Stimulated activated naive CD8-positive, alpha-beta T cell treated with anti-CD3 and anti-CD28 coated beads, Interleukin-15, amount 100 ng/mL, for 72 hours (primary cell): ENCODE measurements around the gene NEK2.
"Not testable (repeated sequence)": the region's sequence is repeated elsewhere in the genome, so short reads cannot be mapped to it uniquely, and the experiment has no call there.

Source experiments
- ATAC-seq: fragments of 150-1000 bp; cut with Tn5 transposase; 2 replicates; pipeline ENCODE4 v1.10.0; 2021; ENCODE audit warnings: mild to moderate bottlenecking, moderate library complexity
- DNase-seq, 2 donors: peaks; one replicate each; pipeline ENCODE4 v3.0.0; 2021 to 2022
- H3K27ac Mint-ChIP-seq, 2 donors: one replicate each; pipeline ENCODE4 v1.8.0; 2022; ENCODE audit warnings: mild to moderate bottlenecking in 2 of 2, mixed read lengths in 2 of 2, moderate library complexity in 2 of 2
- H3K27me3 Mint-ChIP-seq: one replicate; pipeline ENCODE4 v1.8.0; 2022; ENCODE audit warnings: mixed read lengths
- H3K4me1 Mint-ChIP-seq: one replicate; pipeline ENCODE4 v1.8.0; 2022; ENCODE audit warnings: mild to moderate bottlenecking, mixed read lengths
- H3K4me3 Mint-ChIP-seq, 2 donors: one replicate each; pipeline ENCODE4 v1.8.0; 2022; ENCODE audit warnings: mild to moderate bottlenecking in 2 of 2, mixed read lengths in 2 of 2, moderate library complexity in 1 of 2
- H3K9me3 Mint-ChIP-seq, 2 donors: one replicate each; pipeline ENCODE4 v1.8.0; 2022; ENCODE audit warnings: mixed read lengths in 2 of 2

The NEK2 gene

GRCh38 chr1:211703812-211704537 lies 28.6 kb upstream of the NEK2 start:
- H3K27me3 Mint-ChIP-seq = no peaks in the 10 kb centered on the region
- no peak overlapping the region for H3K4me3 Mint-ChIP-seq
- no peak for ATAC-seq
- H3K4me1 Mint-ChIP-seq = peaks cover 12% of the 10 kb centered on the region
- DNase-seq = no peak
- no peaks in the 10 kb centered on the region for H3K9me3 Mint-ChIP-seq
- no peak overlapping the region for H3K27ac Mint-ChIP-seq

DNA sequence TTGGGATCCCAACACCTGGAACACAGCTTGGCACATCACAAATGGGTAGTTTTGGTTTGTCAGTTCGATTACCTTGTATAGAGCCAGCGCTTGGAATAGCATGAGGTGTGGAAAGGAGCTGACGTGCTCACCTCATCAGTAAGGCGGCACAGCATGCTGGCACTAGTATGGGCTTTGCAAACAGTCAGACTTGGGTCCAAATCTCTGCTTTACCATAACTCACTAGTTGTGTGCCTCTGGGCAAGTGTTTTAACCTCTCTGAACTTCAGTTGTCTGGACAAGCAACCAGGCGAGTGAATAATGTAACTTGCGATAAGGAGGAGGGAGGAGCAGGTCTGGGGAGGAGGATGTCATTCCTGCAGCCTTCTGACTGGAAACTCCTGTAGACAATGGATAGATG lies 26.3 kb upstream of the NEK2 start:
- no peak for DNase-seq
- no peaks in the 10 kb centered on the region for H3K9me3 Mint-ChIP-seq

DNA sequence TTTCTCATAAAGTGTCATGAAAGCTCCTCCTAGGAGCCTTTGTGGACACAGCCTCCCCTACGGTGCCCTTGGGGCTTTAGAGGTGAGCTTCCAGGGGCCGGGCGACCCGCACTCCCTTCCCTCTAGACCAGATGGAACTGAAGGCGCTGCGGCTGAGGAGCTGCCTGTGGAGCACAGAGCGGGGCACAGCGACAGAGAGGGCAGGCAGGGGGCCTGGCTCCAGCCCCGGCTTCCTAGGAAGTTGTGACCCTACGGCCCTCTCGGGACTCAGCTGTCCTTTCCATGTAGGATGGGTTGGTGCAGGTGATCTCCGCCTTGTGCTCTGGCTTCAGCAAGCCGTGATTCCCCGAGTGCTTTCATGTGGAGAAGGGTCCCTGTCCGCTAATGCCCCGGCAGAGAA lies 23.6 kb upstream of the NEK2 start:
- DNase-seq (no peak), ATAC-seq (peak; percentile 10)
- no peaks in the 10 kb centered on the region for H3K27me3 Mint-ChIP-seq
- H3K4me1 Mint-ChIP-seq = peaks cover 58% of the 10 kb centered on the region
- H3K27ac Mint-ChIP-seq = peak overlapping the region; percentile 31 to 66
- peak overlapping the region; percentile 49 to 74 for H3K4me3 Mint-ChIP-seq
- H3K9me3 Mint-ChIP-seq = no peaks in the 10 kb centered on the region

More for the DNA sequence above, 26.3 kb upstream of the NEK2 start:
- Mint-ChIP-seq H3K4me3 (no peak overlapping the region), H3K27me3 (no peaks in the 10 kb centered on the region), H3K4me1 (peaks cover 32% of the 10 kb centered on the region), H3K27ac (peak overlapping the region in 1 of 2 donors; percentile 65)
- ATAC-seq = no peak

GRCh38 chr1:211698161-211699026 lies 23.0 kb upstream of the NEK2 start:
- ATAC-seq (peak; percentile 89), DNase-seq (peak; percentile 83)
- Mint-ChIP-seq H3K27ac (peak overlapping the region in 1 of 2 donors; percentile 31), H3K9me3 (no peaks in the 10 kb centered on the region), H3K4me1 (peaks cover 62% of the 10 kb centered on the region), H3K27me3 (no peaks in the 10 kb centered on the region), H3K4me3 (peak overlapping the region; percentile 49 to 74)

GRCh38 chr1:211697356-211697755 lies 21.9 kb upstream of the NEK2 start:
- no peak for DNase-seq
- Mint-ChIP-seq H3K4me1 (peaks cover 62% of the 10 kb centered on the region), H3K4me3 (no peak overlapping the region)

DNA sequence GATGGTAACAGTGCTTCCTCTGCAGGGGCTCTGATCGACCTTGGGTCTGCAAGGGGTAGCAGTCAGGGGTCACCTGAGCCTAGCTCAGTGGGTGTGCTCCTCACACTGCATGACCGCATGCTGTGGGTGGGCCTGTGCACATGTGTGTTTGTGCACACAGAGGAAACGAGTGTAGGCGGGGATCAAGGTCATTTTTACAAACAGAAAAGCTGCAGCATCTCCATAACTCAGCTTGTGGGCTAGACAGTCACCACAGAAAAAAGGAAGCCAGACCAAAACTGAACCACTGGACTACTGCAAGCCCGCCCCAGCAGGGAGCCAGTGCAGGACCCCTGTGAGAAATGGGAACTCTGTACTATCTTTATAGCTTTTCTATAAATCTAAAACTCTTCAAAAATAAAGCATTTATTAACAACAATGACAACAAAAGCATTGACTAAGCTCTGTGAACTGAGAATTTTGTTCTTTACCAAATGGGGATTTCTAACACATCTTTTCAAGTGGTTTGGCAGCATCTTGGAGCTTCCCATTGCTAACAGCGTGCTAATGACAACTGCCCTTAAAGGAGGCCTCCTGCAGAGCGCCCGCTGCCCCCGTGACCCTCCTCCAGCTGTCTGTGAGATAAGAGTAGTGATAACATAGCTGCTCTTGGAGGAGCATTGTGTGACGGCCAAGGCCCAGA lies 19.9 kb upstream of the NEK2 start:
- ATAC-seq (peak; percentile 49), DNase-seq (no peak)
- peaks cover 56% of the 10 kb centered on the region for H3K4me1 Mint-ChIP-seq
- no peak overlapping the region for H3K27ac Mint-ChIP-seq
- H3K27me3 Mint-ChIP-seq = no peaks in the 10 kb centered on the region
- H3K9me3 Mint-ChIP-seq = no peaks in the 10 kb centered on the region
- H3K4me3 Mint-ChIP-seq = peak overlapping the region in 1 of 2 donors; percentile 21

More at GRCh38 chr1:211697356-211697755, 21.9 kb upstream of the NEK2 start:
- Mint-ChIP-seq H3K27ac (no peak overlapping the region), H3K27me3 (no peaks in the 10 kb centered on the region), H3K9me3 (no peaks in the 10 kb centered on the region)
- ATAC-seq = no peak

DNA sequence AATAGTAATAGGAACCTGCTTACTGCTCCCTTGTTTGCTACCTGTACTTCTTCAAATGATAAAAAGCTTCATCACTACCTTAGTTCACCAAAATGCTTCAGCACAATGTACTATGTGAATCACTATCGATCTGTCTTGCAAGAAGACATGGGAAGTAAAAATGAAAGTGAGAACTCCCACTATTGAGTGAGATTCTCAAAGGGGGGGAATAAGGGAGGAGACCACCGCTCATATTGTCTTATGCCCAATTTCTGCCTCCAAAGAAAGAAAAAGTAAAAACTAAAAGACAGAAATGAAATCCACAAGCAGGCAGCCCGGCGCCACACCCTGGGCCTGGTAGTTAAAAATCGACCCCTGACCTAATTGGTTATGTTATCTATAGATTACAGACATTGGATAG lies 18.5 kb upstream of the NEK2 start:
- Mint-ChIP-seq H3K27ac (peak overlapping the region in 1 of 2 donors; percentile 57), H3K4me1 (peaks cover 50% of the 10 kb centered on the region)
- not testable (repeated sequence) for H3K4me3 Mint-ChIP-seq, H3K27me3 Mint-ChIP-seq, DNase-seq, ATAC-seq, H3K9me3 Mint-ChIP-seq

- no peaks in the 10 kb centered on the region for H3K9me3 Mint-ChIP-seq
These were observed 13.0 kb upstream of the NEK2 start for GRCh38 chr1:211688421-211688820.

DNA sequence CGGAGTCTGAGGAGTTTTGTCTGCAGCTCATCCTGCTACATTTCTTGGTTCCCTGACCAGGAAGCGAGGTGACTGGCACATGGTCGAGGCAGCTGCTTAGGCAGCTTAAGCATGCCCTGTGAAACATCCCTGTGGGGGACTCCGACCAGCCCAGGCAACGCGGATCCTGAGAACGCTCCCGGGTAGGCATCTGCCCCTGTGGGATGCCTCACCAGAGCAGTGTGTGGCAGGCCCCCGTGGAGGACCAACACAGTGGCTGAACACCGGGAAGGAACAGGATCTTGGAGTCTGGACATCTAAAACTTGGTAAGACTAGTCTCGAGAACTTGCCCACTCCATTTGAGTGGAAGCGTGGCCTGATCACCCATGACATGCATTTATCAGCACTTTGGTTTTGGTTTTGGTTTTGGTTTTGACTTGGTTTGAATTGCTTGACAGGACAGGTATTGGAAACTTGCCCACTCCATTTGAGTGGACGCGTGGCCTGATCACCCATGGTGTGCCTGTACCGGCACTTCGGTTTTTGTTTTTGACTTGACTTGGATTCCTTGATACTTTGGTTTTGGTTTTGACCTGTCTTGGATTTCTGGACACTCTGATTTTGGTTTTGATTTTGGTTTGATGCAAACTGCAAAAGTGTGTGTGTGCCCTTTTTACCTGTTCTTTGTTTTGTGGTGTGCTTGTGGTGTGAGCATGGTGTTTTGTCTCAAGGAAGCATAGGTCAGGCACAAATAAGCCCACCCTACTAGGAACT lies 12.2 kb upstream of the NEK2 start:
- Mint-ChIP-seq H3K27ac (peak overlapping the region; percentile 6 to 55), H3K27me3 (no peaks in the 10 kb centered on the region), H3K9me3 (no peaks in the 10 kb centered on the region), H3K4me1 (peaks cover 14% of the 10 kb centered on the region), H3K4me3 (peak overlapping the region; percentile 1 to 24)
- ATAC-seq (no peak), DNase-seq (no peak)

More at GRCh38 chr1:211688421-211688820, 13.0 kb upstream of the NEK2 start:
- no peak overlapping the region for H3K4me3 Mint-ChIP-seq
- H3K4me1 Mint-ChIP-seq = peaks cover 14% of the 10 kb centered on the region
- no peak for DNase-seq
- no peak for ATAC-seq
- H3K27ac Mint-ChIP-seq = no peak overlapping the region
- H3K27me3 Mint-ChIP-seq = no peaks in the 10 kb centered on the region

DNA sequence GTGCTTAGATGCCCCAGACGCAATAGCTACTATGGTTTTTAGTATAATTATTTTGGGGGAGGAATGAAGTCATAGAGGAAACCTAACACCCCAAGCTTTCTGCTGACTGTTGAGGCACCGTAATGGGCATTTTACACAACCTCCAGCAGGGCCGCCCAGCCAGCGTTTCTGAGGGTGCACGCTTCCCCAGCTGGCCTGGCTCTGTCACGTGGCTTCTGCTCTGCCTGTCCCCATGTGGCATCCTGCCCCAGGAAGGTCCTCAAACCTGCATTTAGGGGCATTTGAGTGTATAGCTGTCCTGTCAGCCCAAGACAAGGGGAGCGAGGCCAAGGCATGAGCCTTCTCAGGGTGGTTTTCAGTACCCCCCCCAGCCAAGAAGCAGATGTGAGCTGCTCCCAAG lies 10.4 kb upstream of the NEK2 start:
- no peak for ATAC-seq
- no peak for DNase-seq
- no peak overlapping the region for H3K4me3 Mint-ChIP-seq
- peaks cover 19% of the 10 kb centered on the region for H3K4me1 Mint-ChIP-seq
- no peaks in the 10 kb centered on the region for H3K27me3 Mint-ChIP-seq
- no peaks in the 10 kb centered on the region for H3K9me3 Mint-ChIP-seq
- no peak overlapping the region for H3K27ac Mint-ChIP-seq

DNA sequence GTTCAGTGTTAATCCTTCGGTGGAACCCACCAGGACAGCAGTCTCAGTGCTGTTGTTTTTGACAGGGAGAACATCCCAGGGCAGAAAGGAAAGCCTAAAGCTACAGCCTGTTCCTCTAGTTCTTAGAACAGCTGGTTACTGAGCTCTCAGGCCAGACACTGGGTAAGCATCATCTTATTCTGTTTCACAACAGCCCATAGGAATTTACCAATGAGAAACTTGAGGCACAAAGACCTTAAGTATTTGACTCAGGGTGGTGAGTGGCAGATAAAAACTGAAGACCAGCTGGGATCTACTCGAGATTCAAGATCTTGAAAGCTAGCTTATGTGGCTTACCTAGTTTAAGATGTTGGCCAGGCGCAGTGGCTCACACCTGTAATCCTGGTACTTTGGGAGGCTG lies 9.4 kb upstream of the NEK2 start:
- no peaks in the 10 kb centered on the region for H3K27me3 Mint-ChIP-seq
- ATAC-seq = no peak
- no peak overlapping the region for H3K27ac Mint-ChIP-seq
- peaks cover 25% of the 10 kb centered on the region for H3K4me1 Mint-ChIP-seq
- DNase-seq = no peak
- no peaks in the 10 kb centered on the region for H3K9me3 Mint-ChIP-seq
- no peak overlapping the region for H3K4me3 Mint-ChIP-seq

GRCh38 chr1:211684331-211684730 lies 8.9 kb upstream of the NEK2 start:
- no peaks in the 10 kb centered on the region for H3K27me3 Mint-ChIP-seq
- H3K9me3 Mint-ChIP-seq = no peaks in the 10 kb centered on the region
- H3K4me3 Mint-ChIP-seq = no peak overlapping the region
- ATAC-seq = no peak
- DNase-seq = no peak
- H3K27ac Mint-ChIP-seq = no peak overlapping the region
- H3K4me1 Mint-ChIP-seq = peaks cover 25% of the 10 kb centered on the region

DNA sequence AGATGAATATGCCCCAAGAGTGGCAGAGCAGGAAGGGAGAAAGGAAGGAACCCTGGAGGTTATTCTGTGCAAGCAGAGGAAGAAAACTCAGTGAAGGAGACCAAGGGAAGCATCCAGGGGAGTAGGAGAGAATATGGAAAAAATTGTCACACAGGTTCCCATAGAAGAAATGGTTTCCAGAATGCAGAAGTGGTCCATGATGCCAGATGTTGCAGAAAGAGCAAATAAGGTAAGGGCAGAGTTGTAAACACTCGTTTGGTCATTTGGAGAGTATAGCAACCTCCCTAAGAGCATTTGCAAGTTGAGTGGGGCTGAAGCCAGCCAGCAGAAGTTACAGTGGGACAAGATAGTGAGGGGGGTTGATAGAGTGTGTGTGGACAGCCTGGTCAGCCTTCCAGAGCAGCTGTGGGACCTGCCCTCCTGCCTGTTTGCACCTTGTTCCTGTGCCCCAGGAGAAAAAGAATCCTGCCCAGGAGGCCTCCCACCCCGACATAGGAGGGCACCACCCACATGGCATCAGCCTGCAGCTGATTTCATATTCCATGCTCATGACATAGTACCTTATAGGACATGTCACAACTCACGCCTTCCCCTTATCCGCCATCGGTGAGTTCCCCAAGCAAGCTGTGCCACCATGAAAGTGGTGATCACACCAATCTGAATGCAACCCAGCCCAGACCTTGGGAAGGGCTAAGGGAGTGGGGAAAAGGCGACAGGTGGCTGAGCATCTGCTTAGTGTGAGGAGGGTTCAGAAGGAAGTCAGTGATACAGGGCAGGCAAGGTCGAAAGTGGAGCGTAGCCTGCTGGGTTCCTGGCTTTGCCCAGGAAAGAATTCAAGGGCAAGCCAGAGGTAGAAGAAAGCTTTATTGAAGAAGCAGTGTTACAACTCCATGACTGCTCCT lies 8.2 kb upstream of the NEK2 start:
- no peaks in the 10 kb centered on the region for H3K27me3 Mint-ChIP-seq
- H3K4me3 Mint-ChIP-seq = no peak overlapping the region
- no peak for DNase-seq
- no peak overlapping the region for H3K27ac Mint-ChIP-seq
- no peaks in the 10 kb centered on the region for H3K9me3 Mint-ChIP-seq
- H3K4me1 Mint-ChIP-seq = peaks cover 24% of the 10 kb centered on the region
- ATAC-seq = no peak

DNA sequence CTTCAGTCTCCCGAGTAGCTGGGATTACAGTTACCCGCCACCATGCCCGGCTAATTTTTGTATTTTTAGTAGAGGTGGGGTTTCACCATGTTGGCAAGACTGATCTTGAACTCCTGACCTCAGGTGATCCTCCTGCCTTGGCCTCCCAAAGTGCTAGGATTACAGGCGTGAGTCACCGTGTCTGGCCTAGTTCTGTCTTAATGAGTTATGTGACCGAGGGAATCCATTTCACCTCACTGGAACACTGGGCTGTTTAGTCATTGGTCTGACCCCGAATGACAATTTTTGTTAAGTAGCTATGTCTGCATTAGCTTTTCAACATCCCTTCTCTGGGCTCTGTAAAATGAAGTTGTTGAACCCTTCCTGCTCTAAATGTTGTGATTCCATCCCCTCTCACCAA lies 6.8 kb upstream of the NEK2 start:
- DNase-seq, H3K9me3 Mint-ChIP-seq, H3K27ac Mint-ChIP-seq, ATAC-seq, H3K27me3 Mint-ChIP-seq, H3K4me3 Mint-ChIP-seq: not testable (repeated sequence)
- H3K4me1 Mint-ChIP-seq = peaks cover 10% of the 10 kb centered on the region
